ENCODE measurements around the gene MTX3.

Gene MTX3

DNA sequence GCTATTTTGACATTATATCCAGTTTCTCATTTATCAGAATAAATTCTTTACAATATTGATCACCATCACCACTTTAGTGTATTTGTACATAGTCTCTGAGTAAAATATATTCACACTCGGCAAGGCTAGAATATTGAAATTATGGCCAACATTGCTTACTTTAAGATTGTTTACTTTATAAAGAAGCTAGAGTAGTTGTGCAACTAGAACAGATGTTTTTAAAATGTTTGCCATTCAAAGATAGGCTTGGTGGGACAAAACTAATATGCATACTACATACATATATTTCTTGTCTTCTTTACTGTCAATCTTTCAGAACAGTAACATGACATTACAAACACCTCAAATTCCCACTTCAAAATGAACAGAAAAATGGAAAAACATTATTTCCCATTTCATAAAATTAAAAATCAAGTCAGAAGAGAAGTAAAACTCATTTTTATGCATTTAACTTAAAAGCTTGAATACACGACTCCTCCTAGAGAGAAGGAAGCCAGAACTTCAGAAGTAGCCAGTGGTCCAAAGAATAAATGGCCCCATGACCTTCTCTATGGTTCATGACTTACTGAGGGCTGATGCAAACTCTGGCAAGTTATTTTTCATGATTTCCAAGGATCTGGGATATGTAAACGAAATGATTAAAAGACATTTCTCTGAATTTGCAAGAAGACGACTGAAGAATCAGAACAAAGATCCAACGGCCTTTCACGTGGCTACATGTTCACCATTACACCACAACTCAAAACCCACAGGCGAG lies 14.1 kb downstream of the MTX3 start:
- no peak for DNase-seq

GRCh38 chr5:79975422-79975821 lies 15.6 kb downstream of the MTX3 start:
- DNase-seq = no peak

GRCh38 chr5:79974886-79975285 lies 16.2 kb downstream of the MTX3 start:
- DNase-seq = no peak

- DNase-seq = no peak
These were observed 17.1 kb downstream of the MTX3 start for GRCh38 chr5:79973996-79974395.

DNA sequence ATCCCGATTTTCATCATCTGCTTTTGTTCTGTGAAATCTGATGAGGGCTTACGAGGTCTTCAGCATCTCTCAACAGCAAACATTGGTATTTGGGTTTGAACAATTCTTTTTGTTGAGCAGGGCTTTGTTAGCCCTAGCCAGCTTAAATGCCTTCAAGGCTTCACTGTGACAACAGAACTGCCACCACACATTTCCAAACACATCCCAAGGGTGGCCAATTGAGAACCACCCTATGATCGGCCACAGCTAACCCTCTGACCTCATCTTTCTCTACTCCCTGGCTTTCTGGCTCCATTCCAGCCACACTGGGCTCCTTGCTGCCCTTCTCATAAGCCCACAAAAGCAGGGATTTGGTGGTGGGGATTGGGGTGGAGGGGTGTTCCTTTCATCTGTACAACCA lies 17.6 kb downstream of the MTX3 start:
- DNase-seq = no peak

DNA sequence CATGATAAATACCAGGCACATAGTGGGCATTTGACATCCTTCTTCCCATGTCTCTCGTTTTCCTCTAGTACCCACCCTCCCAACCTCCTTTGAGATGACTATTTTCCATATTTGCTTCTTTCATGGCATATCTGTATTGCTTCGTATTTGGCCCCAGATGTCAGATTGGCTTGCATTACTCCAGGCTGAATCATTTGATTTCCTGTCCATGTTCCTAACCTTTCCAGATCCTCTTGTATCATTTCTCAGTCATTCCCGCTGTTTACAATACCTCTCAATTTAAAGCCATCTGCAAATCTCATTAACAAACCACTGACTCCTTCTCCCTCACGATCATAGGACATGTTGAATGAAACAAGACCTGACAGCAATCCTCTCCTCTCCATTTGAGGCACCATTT lies 19.9 kb downstream of the MTX3 start:
- no peak for DNase-seq

GRCh38 chr5:79966448-79966847 lies 24.6 kb downstream of the MTX3 start:
- no peak for DNase-seq

DNA sequence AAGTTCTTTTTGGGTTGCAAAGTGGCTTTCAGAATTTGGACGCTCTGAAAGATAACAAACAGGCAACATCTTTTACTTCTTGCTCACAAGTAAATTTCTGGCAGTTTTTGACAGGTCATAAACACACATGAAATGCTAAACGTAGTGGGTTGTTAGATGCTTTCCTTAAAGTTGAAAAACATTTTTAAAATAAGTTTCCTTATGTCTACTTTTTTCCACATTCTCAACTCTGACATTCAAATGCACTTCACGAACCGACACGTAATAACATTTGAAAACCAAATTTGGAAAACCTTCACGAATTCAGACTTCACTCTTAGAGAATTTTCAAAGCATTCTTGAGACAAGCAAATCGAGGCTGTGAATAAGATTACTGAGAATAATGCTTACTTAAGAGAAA lies 26.9 kb downstream of the MTX3 start:
- no peak for DNase-seq

- no peak for DNase-seq
These were observed 27.6 kb downstream of the MTX3 start for GRCh38 chr5:79963261-79964061.

- DNase-seq = no peak
These were observed 28.4 kb downstream of the MTX3 start for GRCh38 chr5:79962575-79963222.

GRCh38 chr5:79961716-79962574 lies 29.1 kb downstream of the MTX3 start:
- no peak for DNase-seq

DNA sequence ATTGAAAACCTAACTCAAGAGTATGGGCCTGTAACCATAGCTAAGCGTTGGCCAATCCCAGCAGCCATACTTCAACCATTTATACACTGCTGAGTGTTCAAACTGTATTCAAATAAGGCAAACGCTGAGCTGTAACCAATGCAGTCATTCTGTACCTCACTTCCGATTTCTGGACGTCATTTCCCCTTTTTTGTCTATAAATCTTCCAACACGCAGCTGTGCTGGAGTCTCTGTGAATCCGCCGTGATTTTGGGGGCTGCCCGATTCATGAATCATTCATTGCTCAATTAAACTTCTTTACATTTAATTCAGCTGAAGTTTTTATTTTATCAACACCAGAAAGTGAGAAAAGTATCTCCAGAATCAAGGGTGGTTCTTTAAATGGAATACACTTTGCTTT lies 31.7 kb downstream of the MTX3 start:
- DNase-seq = no peak

DNA sequence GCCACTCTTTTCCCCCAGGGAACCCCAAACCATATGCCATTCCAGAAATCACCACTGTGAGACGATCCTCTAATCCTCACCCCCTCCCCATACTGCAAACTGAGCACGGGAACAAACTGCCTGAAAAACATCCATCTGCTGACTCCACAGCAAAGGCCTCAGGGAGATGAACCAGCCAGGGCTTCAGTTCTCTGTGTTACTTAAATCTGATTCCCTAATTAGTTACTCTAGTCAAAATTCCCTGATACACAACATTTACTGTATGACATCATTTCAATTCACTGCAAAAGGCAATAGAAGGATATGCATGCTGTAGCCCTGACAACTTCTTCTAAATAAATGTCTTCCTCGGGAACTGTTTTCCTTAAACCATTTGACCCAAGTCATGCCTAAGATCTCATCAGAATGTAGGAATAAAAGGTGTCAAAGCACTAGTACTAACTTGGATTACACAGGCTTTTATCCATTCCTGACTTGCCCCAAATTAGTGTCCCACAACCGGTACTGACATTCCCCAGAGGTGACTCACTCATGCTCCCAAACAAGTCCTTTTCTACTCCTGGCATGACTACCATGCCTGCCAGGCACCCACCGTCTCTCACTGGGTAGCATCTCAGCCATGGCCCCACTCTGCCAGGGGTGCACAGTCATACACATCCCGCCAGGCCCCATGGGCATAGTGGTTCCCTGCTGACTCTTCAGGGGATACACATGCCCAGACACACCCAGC lies 35.0 kb downstream of the MTX3 start:
- DNase-seq = no peak

GRCh38 chr5:79955356-79955895 lies 35.6 kb downstream of the MTX3 start:
- DNase-seq = no peak

DNA sequence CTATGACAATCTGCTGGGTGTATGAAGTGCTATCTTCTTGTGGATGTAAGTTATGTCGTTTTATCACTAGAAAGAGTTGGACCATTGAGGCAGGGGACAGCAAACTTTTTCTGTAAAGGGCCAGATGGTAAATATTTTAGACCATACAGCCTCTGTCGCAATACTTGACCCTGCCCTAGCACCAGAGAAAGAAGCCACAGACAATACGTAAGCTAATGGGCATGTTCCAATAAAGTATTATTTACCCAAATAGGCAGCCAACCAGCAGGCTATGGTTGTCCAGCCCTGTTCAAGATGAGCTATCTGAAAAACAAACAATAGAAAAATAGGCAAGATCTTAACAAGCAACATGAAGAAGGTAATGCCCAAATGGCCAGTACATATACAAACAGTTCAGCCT lies 36.4 kb downstream of the MTX3 start:
- DNase-seq = no peak

DNA sequence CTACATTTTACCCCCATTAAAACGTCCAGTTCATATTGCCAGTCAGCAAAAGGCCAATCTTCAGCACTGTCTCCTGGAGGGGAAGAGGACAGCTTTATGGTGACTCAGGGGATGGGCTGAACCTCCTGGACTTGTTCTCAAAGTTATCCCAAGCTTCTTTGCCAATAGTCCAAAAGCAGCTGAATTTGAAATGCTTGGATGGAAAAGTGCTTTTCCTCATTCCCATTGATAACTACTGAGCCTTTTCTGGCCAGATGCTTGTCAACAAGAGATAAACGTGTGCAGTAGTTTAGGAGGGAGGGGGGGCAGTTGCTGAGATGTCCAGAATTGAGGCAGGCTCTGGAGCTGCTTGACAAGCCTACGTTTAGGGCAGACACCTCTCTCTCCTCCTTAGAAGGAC lies 43.5 kb downstream of the MTX3 start:
- DNase-seq = no peak

- no peak for DNase-seq
These were observed 52.6 kb downstream of the MTX3 start for GRCh38 chr5:79938468-79938867.

- DNase-seq = no peak
These were observed 54.3 kb downstream of the MTX3 start for GRCh38 chr5:79936646-79937216.

GRCh38 chr5:79936002-79936645 lies 54.9 kb downstream of the MTX3 start:
- no peak for DNase-seq

- no peak for DNase-seq
These were observed 56.4 kb downstream of the MTX3 start for GRCh38 chr5:79934681-79935080.
